PC-9 (cell line): ENCODE measurements around the gene KRTAP19-4.

Experiments
- CTCF ChIP-seq: fragments of 200-600 bp; sonication (generic); conservative IDR thresholded peaks from 2 replicates; pipeline ENCODE4 v1.6.1; 2017; ENCODE audit warnings: mixed run types, antibody characterized with exemption, mild to moderate bottlenecking, moderate library complexity
- EZH2 ChIP-seq: fragments of 200-600 bp; sonication (generic); IDR thresholded peaks from 2 replicates; pipeline ENCODE4 v1.8.0; 2017; ENCODE audit warnings: antibody characterized with exemption, low read depth

GRCh38 chr21:30463713-30464112, 33.3 kb downstream of the KRTAP19-4 start:
- TF ChIP-seq EZH2 (no peak), CTCF (peak; percentile 48)
